NCI-H1694 (cell line): ENCODE measurements around the gene MTX2.
"Not testable (repeated sequence)": the region's sequence is repeated elsewhere in the genome, so short reads cannot be mapped to it uniquely, and the experiment has no call there.

Experiments used
- DNase-seq: peaks from one replicate; lab custom pipeline; 2025; lab: John Stamatoyannopoulos, UW

The MTX2 gene

DNA sequence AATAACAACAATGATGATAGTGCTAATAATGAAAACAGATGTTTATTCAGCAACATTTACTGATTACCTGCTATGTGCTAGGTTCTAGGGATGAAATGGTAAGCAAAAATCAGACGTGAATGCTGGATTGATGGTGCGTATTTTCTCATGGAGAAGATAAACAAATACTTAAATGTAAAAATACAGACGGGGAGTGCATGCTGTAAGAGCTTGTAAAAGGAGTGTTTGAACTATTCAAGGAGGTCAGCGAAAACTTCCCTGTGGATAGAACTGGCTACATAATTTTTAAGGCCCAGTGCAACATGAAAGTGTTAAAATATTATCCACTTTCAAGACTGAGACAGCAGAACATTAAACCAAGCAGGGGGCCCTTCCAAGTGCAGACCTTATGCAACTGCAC, 22.1 kb downstream of the MTX2 start:
- no peak for DNase-seq

DNA sequence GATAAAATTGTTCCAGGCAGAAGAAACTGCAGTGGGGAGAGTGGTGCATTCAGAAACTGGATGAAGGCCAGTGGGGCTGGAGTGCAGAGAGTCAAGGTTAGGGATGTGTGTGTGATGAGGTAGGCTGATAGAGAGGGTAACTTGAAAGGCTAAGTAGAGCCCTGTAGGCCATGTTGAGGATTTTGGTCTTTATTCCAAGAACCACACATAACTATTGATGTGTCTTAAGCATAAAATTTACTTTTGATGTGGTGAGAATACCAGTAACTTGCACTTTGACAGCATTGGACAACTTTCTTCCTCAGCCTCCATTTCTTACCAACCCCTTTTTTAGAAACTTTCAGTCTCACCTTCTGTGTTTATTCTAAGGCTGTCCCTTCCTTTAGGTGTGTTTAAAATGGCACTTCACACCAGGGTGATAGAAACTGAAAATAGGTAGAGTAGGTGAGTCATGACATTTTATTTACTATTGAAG, 22.6 kb downstream of the MTX2 start:
- no peak for DNase-seq

DNA sequence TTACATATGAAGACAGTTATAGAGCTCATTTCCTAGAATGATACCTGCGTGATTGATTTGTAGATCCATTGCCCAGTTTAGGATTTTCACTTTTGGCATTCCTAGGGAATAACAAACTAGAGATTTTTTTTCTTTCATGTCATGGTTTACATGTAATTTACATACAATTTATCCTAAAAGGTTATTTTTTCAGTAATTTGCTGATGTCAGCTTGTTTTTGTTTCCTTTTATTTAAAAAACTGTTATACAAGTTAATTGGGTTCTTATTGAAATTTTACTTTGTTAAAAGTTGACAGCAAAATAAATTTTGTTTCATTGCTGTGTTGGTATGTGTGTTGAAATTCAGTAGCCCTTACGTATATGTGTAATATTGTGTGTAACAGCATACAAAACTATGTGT, 23.4 kb downstream of the MTX2 start:
- no peak for DNase-seq

DNA sequence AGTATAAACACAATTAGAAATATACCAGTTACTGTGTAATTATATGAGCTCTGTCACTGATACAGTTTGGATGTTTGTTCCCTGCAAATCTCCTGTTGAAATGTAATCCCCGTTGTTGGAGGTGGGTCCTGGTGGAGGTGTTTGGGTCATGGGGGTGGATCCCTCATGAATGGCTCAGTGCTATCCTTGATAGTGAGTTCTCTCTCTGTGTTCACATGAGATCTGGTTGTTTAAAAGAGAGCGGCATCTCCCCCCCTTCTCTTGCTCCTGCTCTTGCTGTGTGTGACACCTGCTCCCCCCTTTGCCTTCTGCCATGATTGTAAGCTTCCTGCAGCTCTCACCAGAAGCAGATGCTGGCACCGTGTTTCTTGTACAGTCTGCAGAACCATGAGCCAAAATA, 24.1 kb downstream of the MTX2 start:
- DNase-seq, result no peak

DNA sequence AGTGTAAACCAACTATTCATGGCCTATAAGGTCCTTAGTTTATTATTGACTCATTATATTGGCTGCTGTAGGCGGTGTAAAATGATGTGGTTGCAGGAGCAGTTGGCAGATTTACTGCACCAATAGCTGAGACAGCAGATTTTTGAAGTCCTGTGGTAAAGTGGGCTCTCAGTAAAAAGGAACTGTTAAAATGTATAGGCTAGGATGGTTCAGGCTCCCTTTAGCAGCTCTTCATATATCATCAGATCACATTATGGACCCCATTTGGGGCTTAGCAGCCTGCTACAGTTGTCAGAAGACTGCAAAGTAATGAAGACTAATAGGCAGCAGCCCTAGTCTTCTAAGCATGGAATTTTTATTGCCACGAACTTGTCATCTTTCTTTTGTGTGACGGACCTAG, 27.8 kb downstream of the MTX2 start:
- DNase-seq, result no peak

DNA sequence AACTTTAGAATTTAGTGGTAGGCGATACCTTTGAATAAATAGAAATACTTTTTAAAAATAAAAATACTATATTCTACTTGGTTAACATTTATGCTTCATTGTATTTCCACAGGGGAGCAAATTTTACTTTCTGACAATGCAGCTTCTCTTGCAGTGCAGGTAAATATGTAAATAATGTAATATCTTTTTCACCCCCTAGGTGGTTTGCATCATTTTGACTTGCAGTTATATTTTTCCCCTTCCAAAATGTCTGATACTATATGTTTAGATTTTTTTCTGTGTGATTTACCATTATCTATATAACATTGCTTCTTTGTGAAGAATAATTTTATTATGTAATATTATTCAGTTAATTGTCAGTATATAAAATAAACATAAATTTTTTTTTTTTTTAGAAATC, 28.5 kb downstream of the MTX2 start:
- no peak for DNase-seq

DNA sequence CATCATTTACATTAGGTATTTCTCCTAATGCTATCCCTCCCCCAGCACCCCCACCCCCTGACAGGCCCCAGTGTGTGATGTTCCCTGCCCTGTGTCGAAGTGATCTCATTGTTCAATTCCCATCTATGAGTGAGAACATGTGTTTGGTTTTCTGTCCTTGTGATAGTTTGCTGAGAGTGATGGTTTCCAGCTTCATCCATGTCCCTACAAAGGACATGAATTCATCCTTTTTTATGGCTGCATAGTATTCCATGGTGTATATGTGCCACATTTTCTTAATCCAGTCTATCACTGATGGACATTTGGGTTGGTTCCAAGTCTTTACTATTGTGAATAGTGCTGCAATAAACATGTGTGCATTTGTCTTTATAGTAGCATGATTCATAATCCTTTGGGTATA, 36.8 kb downstream of the MTX2 start:
- DNase-seq, result not testable (repeated sequence)

DNA sequence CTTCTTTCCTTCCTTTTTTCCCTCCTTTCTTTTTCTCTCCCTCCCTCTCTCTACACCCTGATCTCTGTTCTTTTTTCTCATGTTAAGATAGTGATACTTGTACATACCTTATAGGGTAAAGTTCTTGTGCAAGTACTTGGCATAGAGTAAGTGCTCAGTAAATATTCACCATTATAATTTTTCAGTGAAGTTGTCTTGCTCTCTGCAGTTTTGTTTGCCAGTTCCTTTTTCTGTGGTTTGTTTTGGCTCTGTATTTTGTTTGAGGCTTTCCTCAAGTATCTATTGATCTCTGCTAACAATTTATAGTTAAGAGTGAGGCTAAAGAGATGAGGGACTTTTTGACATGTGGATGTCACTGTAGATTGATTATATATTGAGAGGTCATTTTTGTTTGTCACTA, 48.0 kb downstream of the MTX2 start:
- DNase-seq, result no peak

DNA sequence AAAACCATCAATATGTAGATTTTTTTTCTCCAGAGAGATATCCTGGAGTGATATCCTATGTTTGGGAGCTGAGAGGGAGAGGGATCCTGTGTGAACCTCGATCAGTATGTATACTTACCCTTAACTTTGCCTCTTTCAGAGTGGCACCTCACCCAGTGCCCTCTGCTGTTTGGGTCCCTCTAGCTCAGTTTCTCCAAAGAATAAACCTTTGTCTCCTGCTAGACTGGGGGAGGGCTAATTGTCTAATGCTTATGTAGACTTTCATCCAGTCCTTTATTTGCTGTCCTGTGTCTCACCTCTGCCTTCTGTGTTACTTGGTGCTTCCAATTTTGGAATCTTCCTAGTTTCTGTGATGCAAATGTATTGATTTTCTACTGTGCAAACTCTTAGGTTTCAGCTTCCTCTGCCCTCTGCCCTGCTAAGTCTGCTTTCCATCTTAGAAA, 48.4 kb downstream of the MTX2 start:
- no peak for DNase-seq

DNA sequence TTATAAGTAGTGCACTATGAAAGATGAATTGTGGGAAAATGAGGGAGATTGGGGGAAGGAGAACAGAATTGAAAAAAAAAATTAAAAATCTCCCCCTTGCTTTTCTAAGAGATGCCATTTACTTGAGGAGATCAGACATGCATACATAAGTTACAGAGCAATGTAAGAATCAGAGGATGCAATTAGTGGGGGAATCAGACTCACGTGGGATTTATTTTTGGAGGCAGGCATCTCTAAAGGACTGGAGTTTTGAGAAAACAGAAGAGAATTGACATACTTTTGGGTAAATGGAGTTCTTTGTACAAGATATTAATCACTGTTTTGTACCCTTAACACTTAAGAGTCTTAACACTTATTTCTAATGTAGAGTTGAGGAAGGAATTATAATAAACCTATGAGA, 52.7 kb downstream of the MTX2 start:
- no peak for DNase-seq

DNA sequence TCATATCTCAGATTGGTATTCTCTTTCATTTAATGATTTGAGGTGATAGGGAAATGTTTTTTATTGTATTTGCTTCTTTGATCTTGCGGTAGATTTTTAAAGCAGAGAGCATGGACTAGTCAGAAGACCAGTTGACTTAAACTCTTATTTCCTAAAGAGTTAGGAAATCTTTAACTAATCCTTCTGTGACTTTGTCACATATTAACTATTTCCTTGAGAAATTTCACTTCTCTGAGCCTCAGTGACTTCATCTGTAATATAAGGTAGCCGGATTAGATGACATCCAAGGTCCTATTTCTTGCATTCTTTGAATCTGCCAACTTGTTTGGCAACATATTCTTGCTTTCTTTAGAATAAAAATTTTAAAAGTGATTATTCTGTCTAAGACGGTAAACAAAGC, 55.6 kb downstream of the MTX2 start:
- DNase-seq, result no peak

DNA sequence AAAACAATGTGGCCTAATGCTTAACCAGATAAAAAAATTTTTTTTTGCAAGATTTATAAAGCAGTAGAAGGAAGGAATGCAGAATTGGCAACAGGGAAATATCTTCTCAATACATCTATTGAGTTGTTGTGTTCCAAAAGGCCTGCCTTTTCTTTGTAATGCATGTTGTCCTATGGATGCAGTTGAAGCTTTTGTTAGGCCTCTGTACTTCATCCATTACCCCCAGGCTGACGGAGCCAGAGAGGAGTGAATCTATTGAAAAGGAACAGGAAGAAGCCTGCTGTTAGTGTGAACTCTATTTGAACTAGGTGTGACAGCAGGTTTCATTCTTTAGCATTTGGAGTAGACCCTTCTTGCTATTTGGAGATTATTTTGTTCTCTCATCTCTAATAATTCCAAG, 56.5 kb downstream of the MTX2 start:
- no peak for DNase-seq

DNA sequence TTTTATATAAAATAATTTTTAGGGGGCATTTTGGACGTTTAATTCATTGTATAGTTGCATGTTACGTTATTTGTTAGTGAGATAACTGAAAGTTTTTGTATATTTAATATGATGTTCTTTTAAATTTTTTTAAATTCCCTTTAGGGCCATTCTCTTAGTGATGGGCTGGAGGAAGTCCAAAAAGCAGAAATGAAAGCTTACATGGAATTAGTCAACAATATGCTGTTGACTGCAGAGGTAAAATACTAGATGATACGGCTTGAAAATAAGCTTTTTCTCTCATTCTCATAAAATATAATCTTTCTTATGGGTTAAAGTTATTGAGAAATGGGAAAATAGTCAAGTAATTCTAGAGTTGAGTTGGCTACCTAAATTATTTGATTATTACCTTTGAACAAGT, 58.9 kb downstream of the MTX2 start:
- DNase-seq, result no peak

DNA sequence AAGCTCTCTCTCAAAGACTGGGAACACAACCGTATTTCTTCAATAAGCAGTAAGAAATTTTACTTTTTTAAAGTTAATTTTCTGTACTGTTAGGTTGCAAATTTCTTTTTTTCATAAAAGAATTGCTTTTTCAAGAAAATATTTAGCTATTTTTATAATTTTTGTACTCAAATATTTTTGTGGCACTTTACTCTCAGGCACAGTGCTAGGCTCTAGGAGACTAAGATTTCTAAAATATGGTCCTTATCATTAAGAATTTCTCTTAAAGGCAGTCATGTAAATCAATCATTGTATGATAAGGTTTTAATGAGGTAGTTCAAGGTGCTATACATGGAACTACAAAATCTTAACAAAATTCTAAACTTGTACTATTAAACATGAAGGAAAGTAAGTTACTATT, 61.4 kb downstream of the MTX2 start:
- no peak for DNase-seq

DNA sequence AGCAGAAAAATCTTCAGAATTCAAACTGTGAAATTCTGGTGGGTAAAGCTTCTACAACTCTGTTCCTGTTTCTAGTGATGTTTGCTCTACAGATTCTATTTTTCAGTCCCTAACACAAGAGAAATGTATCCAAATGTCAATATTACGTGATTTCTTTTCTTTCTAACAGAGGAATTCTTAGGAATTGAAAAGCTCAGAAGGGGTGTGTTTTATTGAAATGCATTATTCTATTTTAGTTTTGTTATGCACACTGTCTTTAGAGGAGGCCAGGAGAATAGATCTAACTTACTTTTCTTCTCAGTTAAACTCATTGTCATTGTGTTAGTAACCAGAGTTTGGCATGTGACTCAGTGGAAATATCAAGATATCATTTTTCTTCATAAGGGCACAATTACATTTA, 62.4 kb downstream of the MTX2 start:
- DNase-seq, result no peak

DNA sequence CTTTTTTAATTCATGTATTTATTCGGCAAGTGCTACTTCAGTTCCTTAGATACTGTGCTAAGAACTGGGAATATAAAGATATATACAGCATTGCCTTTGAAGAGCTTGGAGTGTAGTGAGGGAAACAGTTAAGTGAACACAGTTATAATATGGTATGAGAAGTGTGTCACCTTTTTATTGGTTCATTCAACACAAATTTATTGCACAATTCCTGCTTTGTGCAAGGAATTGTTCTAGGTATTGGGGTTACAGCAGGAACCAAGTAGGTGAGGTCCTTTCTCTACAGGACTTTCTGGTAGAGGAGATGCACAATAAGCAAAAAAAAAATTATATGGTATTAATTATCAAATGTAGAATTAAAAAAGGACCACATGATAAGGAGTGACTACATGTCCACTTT, 65.5 kb downstream of the MTX2 start:
- DNase-seq, result no peak

DNA sequence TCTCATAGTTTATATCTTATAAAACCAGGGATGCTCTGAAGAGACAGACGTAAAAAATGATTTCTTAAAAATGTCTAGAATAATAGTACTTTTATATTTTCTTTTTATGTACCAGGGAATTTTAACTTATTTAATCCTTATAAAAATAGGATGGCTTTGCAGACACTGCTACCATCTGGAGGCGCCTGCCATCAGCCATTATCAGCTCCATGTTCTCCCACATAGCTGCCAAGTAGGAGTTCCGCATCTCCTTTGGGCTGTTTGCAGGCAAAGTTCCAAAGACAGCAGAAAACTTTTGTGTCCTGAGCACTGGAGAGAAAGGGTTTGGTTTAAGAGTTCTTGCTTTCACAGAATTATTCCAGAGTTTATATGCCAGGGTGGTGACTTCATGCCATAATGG, 69.2 kb downstream of the MTX2 start:
- DNase-seq, result no peak

DNA sequence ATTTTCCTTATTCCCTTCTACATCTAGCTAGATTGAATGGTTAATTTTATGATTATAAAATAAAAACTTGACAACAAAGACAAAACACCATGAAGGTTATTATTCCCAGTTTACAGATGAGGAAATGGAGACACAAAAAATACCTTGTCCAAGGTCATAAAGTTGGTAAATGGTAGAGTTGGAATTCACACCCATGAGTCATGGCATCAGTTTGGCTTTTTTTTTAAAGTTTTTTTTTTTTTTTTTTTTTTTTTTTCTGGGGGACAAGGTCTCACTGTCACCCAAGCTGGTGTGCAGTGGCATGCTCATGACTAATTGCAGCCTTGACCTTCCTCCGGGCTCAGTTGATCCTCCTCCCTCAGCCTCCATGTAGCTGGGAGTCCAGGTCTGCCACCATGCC, 70.0 kb downstream of the MTX2 start:
- no peak for DNase-seq

DNA sequence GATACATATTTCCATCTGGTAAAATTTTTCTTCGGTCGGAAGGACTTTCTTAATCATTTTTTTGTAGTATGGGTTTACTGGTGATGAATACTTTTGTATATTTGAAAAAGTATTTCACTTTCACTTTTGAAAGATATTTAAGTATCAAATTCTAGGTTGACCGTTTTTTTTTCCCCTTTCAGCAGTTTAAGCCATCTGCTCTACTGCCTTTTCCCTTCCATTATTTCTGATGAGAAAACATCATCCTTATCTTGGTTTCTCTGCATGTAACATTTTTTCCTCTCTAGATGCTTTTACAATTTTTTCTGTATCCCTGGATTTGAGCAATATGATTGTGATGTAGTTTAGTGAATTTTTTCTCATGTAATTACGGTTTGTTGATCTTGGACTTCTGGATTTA, 87.0 kb downstream of the MTX2 start:
- no peak for DNase-seq

DNA sequence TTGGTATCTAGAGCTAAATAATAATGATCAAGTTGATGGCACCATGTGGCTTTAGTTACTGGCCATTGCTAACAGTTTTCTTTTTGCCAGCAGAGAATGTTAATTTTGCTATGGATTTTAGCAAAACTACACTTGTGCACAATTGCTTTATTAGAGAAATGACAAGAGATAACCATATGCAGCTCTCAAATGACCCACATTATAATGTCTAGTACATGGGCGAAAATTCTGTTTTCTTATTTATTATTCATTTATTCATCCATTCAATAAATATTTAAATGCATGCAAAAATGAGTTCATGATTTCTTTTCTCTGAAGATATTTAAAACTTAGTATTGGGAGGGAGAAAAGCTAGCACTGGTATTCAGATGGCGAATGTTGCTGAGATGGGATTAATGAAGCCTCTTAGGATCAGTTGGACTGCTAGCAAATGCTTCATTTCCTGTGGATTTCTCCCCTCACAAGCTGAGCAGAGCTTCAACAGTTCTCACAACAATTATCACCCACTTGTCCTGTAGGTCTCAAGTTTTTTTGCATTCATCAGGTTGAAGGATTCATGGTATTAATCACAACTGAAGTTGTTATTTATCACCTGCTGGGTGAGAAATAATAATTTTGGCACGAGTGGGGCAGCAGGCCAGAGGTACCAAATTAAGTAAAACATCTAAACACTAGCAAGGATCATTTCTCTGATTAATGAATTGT, 95.2 kb downstream of the MTX2 start:
- no peak for DNase-seq

DNA sequence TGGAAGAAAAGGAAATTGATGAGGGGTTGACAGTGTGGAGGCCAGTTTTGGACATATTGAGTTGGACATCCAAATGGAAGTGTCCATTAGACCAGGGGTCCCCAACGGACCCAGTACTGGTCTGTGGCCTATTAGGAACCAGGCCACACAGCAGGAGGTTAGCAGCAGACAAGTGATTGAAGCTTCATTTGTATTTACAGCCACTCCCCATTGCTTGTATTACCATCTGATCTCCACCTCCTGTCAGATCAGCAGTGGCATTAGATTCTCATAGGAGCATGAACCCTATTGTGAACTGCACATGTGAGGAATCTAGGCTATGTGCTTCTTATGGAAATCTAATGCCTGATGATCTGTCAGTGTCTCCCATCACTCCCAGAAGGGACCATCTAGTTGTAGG, 99.1 kb downstream of the MTX2 start:
- DNase-seq, result no peak

DNA sequence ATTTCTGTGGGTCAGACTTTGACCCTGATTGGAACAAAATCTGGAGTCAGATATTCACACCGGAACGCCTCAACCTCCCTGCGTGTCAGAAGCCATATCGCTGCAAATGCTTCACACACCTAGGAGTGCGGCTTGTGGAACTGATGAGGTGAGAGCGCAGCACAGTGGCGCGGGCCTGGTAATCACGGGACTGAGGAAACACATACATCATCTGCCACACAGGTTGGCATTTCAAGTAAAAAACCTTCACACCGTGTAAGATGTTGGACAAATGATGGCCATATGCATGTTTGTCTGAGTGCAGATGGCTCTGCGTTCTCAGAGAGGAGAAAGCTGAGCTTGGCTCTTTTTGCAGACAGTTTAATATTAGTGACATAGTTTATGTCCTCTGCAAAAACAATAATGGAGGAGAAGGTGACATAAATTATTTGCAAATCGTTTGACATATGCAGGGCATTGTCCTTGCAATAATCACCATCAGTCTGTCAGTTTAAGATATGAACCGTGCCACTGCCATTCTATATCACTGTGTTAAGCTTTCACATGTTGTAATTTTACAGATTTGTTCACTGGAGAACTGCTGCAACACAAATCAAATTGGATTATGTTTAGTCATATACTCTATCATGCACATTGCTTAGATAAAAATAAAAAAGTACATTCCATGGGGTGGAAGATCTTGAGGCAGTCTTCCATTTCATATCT, 101.4 kb downstream of the MTX2 start:
- DNase-seq, result peak; percentile 78

DNA sequence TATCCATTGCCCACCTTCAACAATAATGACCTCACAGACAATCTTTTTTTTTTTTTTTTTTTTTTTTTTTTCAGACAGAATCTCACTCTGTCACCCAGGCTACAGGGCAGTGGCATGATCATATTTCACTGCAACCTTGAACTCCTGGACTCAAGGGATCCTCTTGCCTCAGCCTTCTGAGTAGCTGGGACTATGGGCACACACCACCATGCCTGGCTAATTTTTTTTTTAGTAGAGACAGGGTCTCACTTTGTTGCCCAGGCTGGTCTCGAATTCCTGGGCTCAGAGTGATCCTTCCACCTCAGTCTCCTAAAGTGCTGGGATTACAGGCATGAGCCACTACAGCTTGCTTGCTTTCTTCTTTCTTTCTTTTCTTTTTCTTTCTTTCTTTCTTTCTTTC, 103.9 kb downstream of the MTX2 start:
- not testable (repeated sequence) for DNase-seq

DNA sequence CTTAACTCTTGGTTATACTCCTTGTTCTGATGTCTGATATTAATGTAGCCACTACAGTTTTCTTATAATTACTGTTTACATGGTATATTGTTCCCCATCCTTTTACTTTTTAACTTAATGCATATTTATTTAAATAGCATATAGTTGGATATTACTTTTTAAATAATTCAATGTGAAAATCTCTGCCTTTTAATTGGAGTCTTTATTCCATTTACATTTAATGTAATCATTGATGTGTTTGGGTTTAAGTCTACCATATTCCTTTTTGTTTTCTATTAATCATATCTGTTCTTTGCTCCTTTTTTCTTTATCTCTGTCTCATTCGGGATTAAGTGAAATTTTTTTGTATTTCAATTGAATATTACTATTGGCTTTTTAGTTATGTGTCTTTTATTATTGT, 109.1 kb downstream of the MTX2 start:
- DNase-seq, result no peak
